K562 (cell line): ENCODE measurements around the gene SMC4. TPM values are rescaled to one million over a fixed set of nuclear protein-coding genes. Genes with fewer than 3 reads are reported as not detected.

Source experiments
- ATAC-seq: fragments of 200-7000 bp; cut with Tn5 transposase; 3 replicates; pipeline ENCODE4 v1.9.1; 2020; ENCODE audit warnings: moderate library complexity
- BruUV-seq: library from RNA; stranded (reverse); fragments of 400-500 nt; replicated peaks from 2 replicates; lab custom pipeline; 2021; lab: Mats Ljungman, UMichigan
- CTCF ChIA-PET: fragments of 300-600 bp; formaldehyde crosslinking; extraction: SDS; loops from one replicate; lab custom pipeline; 2021; ENCODE audit warnings: low intra/inter-chr PET ratio; lab: Yijun Ruan, JAX
- POLR2A ChIA-PET: fragments of 300-600, 350-650 bp; sonication (Branson Sonifier 250); formaldehyde crosslinking; extraction: SDS; loops from one replicate; lab custom pipeline; 2021; ENCODE audit warnings: antibody characterized with exemption, inconsistent platforms; lab: Yijun Ruan, JAX
- DNase-seq, 4 experiments: peaks; one replicate each; pipeline versions ENCODE4 v3.0.0 to v3.0.0-alpha.2; 2011 to 2018; ENCODE audit warnings: low spot score in 3 of 4, mixed read lengths in 3 of 4; ENCODE audit errors: extremely low read depth in 1 of 4
- FAIRE-seq: peaks from 2 replicates; lab custom pipeline; 2011; peaks lifted over from hg19 to GRCh38; lab: Jason Lieb, UNC
- H2AFZ ChIP-seq: 2 replicates; pipeline ENCODE4 v1.6.0; 2011; ENCODE audit warnings: low read depth, low read length, control low read depth, inconsistent platforms
- H3K27ac ChIP-seq: fragments of 200-600 bp; 3 replicates; pipeline ENCODE4 v1.8.0; 2011; ENCODE audit warnings: low read depth, mild to moderate bottlenecking, control low read depth, inconsistent platforms, low read length, moderate library complexity, mixed read lengths; ENCODE audit errors: extremely low read depth
- H3K27me3 ChIP-seq, 2 experiments: fragments of 300-600 bp in 1 of 2; 2 replicates in 1 of 2; 3 replicates in 1 of 2; pipeline versions ENCODE4 v1.6.0 to v1.8.0; 2011; ENCODE audit warnings: inconsistent platforms in 2 of 2, low read length in 2 of 2, mild to moderate bottlenecking in 1 of 2, mixed read lengths in 1 of 2, moderate library complexity in 1 of 2; ENCODE audit not compliant: control insufficient read depth in 2 of 2, insufficient read depth in 2 of 2
- H3K36me3 ChIP-seq: fragments of 300-600 bp; 3 replicates; pipeline ENCODE4 v1.8.0; 2011; ENCODE audit warnings: mild to moderate bottlenecking, low read length, inconsistent platforms; ENCODE audit not compliant: control insufficient read depth, insufficient read depth
- H3K4me1 ChIP-seq, 2 experiments: fragments of 200-600 bp in 1 of 2; replicated peaks in 1 of 2; 2 replicates in 1 of 2; 3 replicates in 1 of 2; pipeline versions ENCODE4 v1.5.1 to v1.8.0; 2011; ENCODE audit warnings: inconsistent platforms in 2 of 2, low read length in 2 of 2, mild to moderate bottlenecking in 1 of 2, mixed read lengths in 1 of 2, moderate library complexity in 1 of 2; ENCODE audit not compliant: control insufficient read depth in 2 of 2, insufficient read depth in 2 of 2
- H3K4me2 ChIP-seq: 2 replicates; pipeline ENCODE4 v1.6.1; 2011; ENCODE audit warnings: low read length, control low read depth, inconsistent platforms, mixed read lengths; ENCODE audit not compliant: insufficient read depth
- H3K4me3 ChIP-seq: fragments of 200-600 bp; sonication (generic), shearing (Covaris generic); 2 replicates; pipeline ENCODE4 v1.5.1; 2016; ENCODE audit warnings: control low read depth, inconsistent platforms
- H3K79me2 ChIP-seq: fragments of 200-600 bp; 3 replicates; pipeline ENCODE4 v1.8.0; 2011; ENCODE audit warnings: low read length, inconsistent platforms; ENCODE audit not compliant: control insufficient read depth, insufficient read depth
- H3K9ac ChIP-seq, 2 experiments: 2 replicates each; pipeline versions ENCODE4 v1.6.0 to v1.6.1; 2011; ENCODE audit warnings: low read depth in 2 of 2, low read length in 2 of 2, control low read depth in 1 of 2, inconsistent platforms in 1 of 2, mild to moderate bottlenecking in 1 of 2, mixed read lengths in 1 of 2; ENCODE audit not compliant: insufficient read depth in 1 of 2
- H3K9me1 ChIP-seq: one replicate; pipeline ENCODE4 v1.6.0; 2011; ENCODE audit warnings: inconsistent platforms, mild to moderate bottlenecking, low read length, moderate library complexity; ENCODE audit not compliant: control insufficient read depth, insufficient read depth
- H3K9me3 ChIP-seq: replicated peaks from 2 replicates; pipeline ENCODE4 v1.5.1; 2011; ENCODE audit warnings: low read depth, low read length, inconsistent platforms; ENCODE audit not compliant: control insufficient read depth, insufficient read depth
- H4K20me1 ChIP-seq: replicated peaks from 2 replicates; pipeline ENCODE4 v1.6.1; 2011; ENCODE audit warnings: low read length, inconsistent platforms, mixed read lengths; ENCODE audit not compliant: control insufficient read depth, insufficient read depth
- HMG20B ChIP-seq: fragments of 250-450 bp; sonication (Bioruptor Pico); IDR thresholded peaks from 2 replicates; pipeline ENCODE4 v1.5.0; 2021; ENCODE audit warnings: mild to moderate bottlenecking
- KLF16 ChIP-seq: IDR thresholded peaks from 2 replicates; pipeline ENCODE4 v1.6.1; 2016; ENCODE audit warnings: antibody characterized with exemption
- SNRNP70 ChIP-seq: fragments of 200-400 bp; formaldehyde crosslinking; optimal IDR thresholded peaks from 2 replicates; pipeline ENCODE3; 2017; ENCODE audit warnings: low read depth, low read length
- TEAD4 ChIP-seq, 2 experiments: sonication (generic) in 1 of 2; formaldehyde crosslinking in 1 of 2; IDR thresholded peaks; 2 replicates each; pipeline versions ENCODE4 v1.6.1 to v1.8.0; 2012 to 2022; ENCODE audit warnings: borderline replicate concordance in 1 of 2, inconsistent platforms in 1 of 2, low read length in 1 of 2, mild to moderate bottlenecking in 1 of 2, missing genetic modification reagents in 1 of 2
- YBX1 ChIP-seq: fragments of 450-650 bp; IDR thresholded peaks from 2 replicates; pipeline ENCODE4 v1.7.1; 2016; ENCODE audit warnings: mild to moderate bottlenecking
- WGBS: fragments of 100-300 bp; shearing (Covaris generic); methylation state at CpG from one replicate; pipeline ENCODE4 v1.1.6; 2016; ENCODE audit warnings: low coverage, mixed read lengths; ENCODE audit not compliant: insufficient coverage; ENCODE audit errors: missing lambda C conversion rate; 5-methylcytosine and 5-hydroxymethylcytosine counted together
- in situ Hi-C: fragments of 300-500 bp; cut with MboI; formaldehyde crosslinking; loops from 4 replicates; pipeline ENCODE4 v1.15.0; 2018; ENCODE audit warnings: inconsistent platforms, mixed read lengths
- intact Hi-C: fragments of 100-400 bp; cut with micrococcal nuclease; formaldehyde crosslinking; loops from 2 replicates; pipeline ENCODE4 v1.14.2; 2022
- polyA plus RNA-seq, 8 experiments: library from polyadenylated mRNA; depleted of rRNA in 4 of 8; stranded (reverse) in 5 of 8; unstranded in 3 of 8; fragments of >200 nt; fragmentation: Nextera tagmentation in 2 of 8; fragmentation: Illumina TruSeq in 1 of 8; extraction: Ambion mirVana in 2 of 8; extraction: Trizol in 1 of 8; gene quantifications; 2 replicates each; pipeline versions ENCODE4 v1.2.1 to v1.2.3, GENCODE V29; 2011 to 2014; ENCODE audit warnings: inconsistent platforms in 1 of 8, missing spikeins in 1 of 8
- total RNA-seq, 7 experiments: library from RNA; depleted of rRNA in 6 of 7; stranded (reverse); fragments of >200 nt in 6 of 7; fragmentation: Illumina TruSeq in 2 of 7; extraction: Trizol in 2 of 7; gene quantifications; 2 replicates each; pipeline versions ENCODE4 v1.2.1 to v1.2.3, GENCODE V29; 2011 to 2021; ENCODE audit warnings: low replicate concordance in 1 of 7
- TF ChIP-seq, protein P1 (sequence below): IDR thresholded peaks from 2 replicates; pipeline ENCODE4 v1.6.1; 2011; ENCODE audit warnings: borderline replicate concordance, low read depth, mild to moderate bottlenecking, moderate library complexity, low read length; ENCODE audit not compliant: insufficient read depth, poor library complexity, severe bottlenecking
- TF ChIP-seq, protein P2 (sequence below), 2 experiments: fragments of 450-650 bp; formaldehyde crosslinking in 1 of 2; IDR thresholded peaks; 2 replicates each; pipeline versions ENCODE4 v1.4.0 to v1.6.1; 2014 to 2020; ENCODE audit warnings: mild to moderate bottlenecking in 2 of 2, borderline replicate concordance in 1 of 2, low read depth in 1 of 2
- TF ChIP-seq, protein P3 (sequence below): sonication (generic); formaldehyde crosslinking; IDR thresholded peaks from 2 replicates; pipeline ENCODE4 v1.8.1; 2022; ENCODE audit warnings: missing genetic modification reagents

SMC4 gene
- total and polyA plus RNA-seq, 9 of the 15 experiments (the other 6 are each of a cell fraction or from before 2014, with no cell fraction given), result 87.9 to 347 (median 176) TPM

DNA sequence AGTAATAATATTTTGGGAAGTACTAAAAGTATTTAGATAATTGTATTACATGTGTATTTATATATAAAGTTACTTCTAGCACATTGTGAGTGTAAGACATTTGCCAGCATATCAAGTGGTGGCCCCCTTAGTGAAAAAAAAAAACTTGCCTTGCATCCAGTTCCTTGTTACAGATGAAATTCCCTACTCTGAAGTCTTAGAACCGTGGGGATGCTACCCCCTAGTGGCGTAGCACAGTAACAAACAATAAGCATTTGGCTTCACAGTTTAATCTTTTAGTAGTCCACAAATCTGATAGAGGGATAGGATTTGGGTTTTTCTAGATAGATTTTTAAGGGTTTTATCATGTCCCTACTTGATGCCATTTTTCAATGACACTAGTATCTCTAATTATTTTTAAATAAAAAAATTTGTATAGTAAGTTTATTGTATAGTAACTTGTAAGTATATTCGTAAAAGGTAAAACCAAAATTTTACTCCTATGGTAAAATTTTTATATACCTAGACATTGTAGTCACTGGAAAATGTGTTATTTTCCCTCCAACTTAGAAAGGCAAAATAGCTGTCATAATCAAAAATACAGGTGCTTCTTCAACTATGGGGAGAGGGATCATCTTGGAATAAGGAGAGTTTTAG lies 14.3 kb downstream of the SMC4 start:
- H3K27me3 ChIP-seq, result no peaks in the 10 kb centered on the region
- DNase-seq, result peak; percentile 56 to 80 (median 58)
- POLR2A ChIA-PET, result interaction anchor here (0.7 to 4.0 kb wide), 2 partner anchors 12 to 529 kb away, joined by 3 to 23 read pairs; no protein-coding TSS in a partner anchor
- H3K4me1 ChIP-seq, result no peaks in the 10 kb centered on the region
- no TSS peak for BruUV-seq
- FAIRE-seq, result peak; percentile 82
- no peaks in the 10 kb centered on the region for H4K20me1 ChIP-seq
- peaks cover 67% of the 10 kb centered on the region for H3K79me2 ChIP-seq
- WGBS, result 32% methylated on average over 3 of the region's 3 CpGs
- in situ Hi-C loops (no loop called here), intact Hi-C loops (loop anchor here (2.0 to 5.0 kb wide), 4 partner anchors 71 to 526 kb away; no protein-coding TSS in a partner anchor)
- ATAC-seq, result peak; percentile 82
- H3K4me2 ChIP-seq, result no peak overlapping the region
- H3K27ac ChIP-seq, result no peak overlapping the region
- H2AFZ ChIP-seq, result no peak overlapping the region
- peaks cover 92% of the 10 kb centered on the region for H3K36me3 ChIP-seq
- H3K9me3 ChIP-seq, result no peaks in the 10 kb centered on the region
- H3K9ac ChIP-seq, result no peak overlapping the region
- no peaks in the 10 kb centered on the region for H3K9me1 ChIP-seq
- H3K4me3 ChIP-seq, result no peak overlapping the region
- CTCF ChIA-PET, result interaction anchor here (0.6 to 2.4 kb wide), 5 partner anchors 9 to 426 kb away, joined by 3 to 21 read pairs (median 4); no protein-coding TSS in a partner anchor
- TF ChIP-seq TEAD4 (IDR thresholded peaks at IDR 0.05; ENCODE audit: low read length), result no peak
- TF ChIP-seq TEAD4 (CRISPR knock-in tag; IDR thresholded peaks at IDR 0.05; ENCODE audit: borderline replicate concordance), result no peak
- TF ChIP-seq KLF16, result 0 out of 2 replicates have a peak, but pooled peaks have one; percentile 33
- TF ChIP-seq, protein P1, sequence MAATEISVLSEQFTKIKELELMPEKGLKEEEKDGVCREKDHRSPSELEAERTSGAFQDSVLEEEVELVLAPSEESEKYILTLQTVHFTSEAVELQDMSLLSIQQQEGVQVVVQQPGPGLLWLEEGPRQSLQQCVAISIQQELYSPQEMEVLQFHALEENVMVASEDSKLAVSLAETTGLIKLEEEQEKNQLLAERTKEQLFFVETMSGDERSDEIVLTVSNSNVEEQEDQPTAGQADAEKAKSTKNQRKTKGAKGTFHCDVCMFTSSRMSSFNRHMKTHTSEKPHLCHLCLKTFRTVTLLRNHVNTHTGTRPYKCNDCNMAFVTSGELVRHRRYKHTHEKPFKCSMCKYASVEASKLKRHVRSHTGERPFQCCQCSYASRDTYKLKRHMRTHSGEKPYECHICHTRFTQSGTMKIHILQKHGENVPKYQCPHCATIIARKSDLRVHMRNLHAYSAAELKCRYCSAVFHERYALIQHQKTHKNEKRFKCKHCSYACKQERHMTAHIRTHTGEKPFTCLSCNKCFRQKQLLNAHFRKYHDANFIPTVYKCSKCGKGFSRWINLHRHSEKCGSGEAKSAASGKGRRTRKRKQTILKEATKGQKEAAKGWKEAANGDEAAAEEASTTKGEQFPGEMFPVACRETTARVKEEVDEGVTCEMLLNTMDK, result peak; percentile 77
- TF ChIP-seq, protein P2, sequence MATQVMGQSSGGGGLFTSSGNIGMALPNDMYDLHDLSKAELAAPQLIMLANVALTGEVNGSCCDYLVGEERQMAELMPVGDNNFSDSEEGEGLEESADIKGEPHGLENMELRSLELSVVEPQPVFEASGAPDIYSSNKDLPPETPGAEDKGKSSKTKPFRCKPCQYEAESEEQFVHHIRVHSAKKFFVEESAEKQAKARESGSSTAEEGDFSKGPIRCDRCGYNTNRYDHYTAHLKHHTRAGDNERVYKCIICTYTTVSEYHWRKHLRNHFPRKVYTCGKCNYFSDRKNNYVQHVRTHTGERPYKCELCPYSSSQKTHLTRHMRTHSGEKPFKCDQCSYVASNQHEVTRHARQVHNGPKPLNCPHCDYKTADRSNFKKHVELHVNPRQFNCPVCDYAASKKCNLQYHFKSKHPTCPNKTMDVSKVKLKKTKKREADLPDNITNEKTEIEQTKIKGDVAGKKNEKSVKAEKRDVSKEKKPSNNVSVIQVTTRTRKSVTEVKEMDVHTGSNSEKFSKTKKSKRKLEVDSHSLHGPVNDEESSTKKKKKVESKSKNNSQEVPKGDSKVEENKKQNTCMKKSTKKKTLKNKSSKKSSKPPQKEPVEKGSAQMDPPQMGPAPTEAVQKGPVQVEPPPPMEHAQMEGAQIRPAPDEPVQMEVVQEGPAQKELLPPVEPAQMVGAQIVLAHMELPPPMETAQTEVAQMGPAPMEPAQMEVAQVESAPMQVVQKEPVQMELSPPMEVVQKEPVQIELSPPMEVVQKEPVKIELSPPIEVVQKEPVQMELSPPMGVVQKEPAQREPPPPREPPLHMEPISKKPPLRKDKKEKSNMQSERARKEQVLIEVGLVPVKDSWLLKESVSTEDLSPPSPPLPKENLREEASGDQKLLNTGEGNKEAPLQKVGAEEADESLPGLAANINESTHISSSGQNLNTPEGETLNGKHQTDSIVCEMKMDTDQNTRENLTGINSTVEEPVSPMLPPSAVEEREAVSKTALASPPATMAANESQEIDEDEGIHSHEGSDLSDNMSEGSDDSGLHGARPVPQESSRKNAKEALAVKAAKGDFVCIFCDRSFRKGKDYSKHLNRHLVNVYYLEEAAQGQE (IDR thresholded peaks at IDR 0.05; ENCODE audit: borderline replicate concordance), result peak; percentile 59; the same call in 1 of the 2 replicates
- TF ChIP-seq, protein P2 (CRISPR knock-in tag; IDR thresholded peaks at IDR 0.05; ENCODE audit: low read depth), result no peak
- no peak for TF ChIP-seq HMG20B (CRISPR knock-in tag)
- no peak for TF ChIP-seq SNRNP70
- no peak for TF ChIP-seq YBX1
- TF ChIP-seq, protein P3, sequence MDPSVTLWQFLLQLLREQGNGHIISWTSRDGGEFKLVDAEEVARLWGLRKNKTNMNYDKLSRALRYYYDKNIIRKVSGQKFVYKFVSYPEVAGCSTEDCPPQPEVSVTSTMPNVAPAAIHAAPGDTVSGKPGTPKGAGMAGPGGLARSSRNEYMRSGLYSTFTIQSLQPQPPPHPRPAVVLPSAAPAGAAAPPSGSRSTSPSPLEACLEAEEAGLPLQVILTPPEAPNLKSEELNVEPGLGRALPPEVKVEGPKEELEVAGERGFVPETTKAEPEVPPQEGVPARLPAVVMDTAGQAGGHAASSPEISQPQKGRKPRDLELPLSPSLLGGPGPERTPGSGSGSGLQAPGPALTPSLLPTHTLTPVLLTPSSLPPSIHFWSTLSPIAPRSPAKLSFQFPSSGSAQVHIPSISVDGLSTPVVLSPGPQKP, result no peak
